K562 (cell line): ENCODE data around the gene SLCO2B1.

Experiments
- CBX2 ChIP-seq: fragments of 200-600 bp; sonication (generic); IDR thresholded peaks from one replicate; pipeline ENCODE4 v1.6.1; 2012; ENCODE audit warnings: mild to moderate bottlenecking, low read length, inconsistent platforms; ENCODE audit not compliant: insufficient read depth, poor library complexity, severe bottlenecking
- CEBPB ChIP-seq: fragments of 450-650 bp; IDR thresholded peaks from 2 replicates; pipeline ENCODE4 v1.6.1; 2016; ENCODE audit warnings: missing genetic modification characterization, missing compliant biosample characterization
- CTCF ChIP-seq, 3 experiments: IDR thresholded peaks in 2 of 3; conservative IDR thresholded peaks in 1 of 3; 2 replicates each; pipeline ENCODE4 v1.5.1; 2011 to 2012; ENCODE audit warnings: low read length in 3 of 3, mild to moderate bottlenecking in 3 of 3, control low read depth in 2 of 3, improper control_type of control experiment in 1 of 3, inconsistent platforms in 1 of 3, low read depth in 1 of 3, mixed read lengths in 1 of 3, moderate library complexity in 1 of 3; ENCODE audit not compliant: insufficient read depth in 2 of 3
- EP300 ChIP-seq: IDR thresholded peaks from 2 replicates; pipeline ENCODE4 v1.6.1; 2012; ENCODE audit warnings: low read length, improper control_type of control experiment
- GABPA ChIP-seq: fragments of 200-800 bp; sonication (Bioruptor generic); conservative IDR thresholded peaks from 2 replicates; pipeline ENCODE4 v1.6.1; 2016; ENCODE audit warnings: low read depth, missing genetic modification characterization, missing compliant biosample characterization
- HCFC1 ChIP-seq: IDR thresholded peaks from 2 replicates; pipeline ENCODE4 v1.6.1; 2012; ENCODE audit warnings: low read depth, low read length, improper control_type of control experiment
- MYNN ChIP-seq, 2 experiments: sonication (generic); formaldehyde crosslinking in 1 of 2; IDR thresholded peaks; 2 replicates each; pipeline versions ENCODE4 v1.5.0 to v1.6.1; 2016 to 2020; ENCODE audit warnings: antibody characterized with exemption in 1 of 2, missing genetic modification reagents in 1 of 2
- NCOA1 ChIP-seq: fragments of 450-650 bp; IDR thresholded peaks from 2 replicates; pipeline ENCODE4 v1.6.1; 2016; ENCODE audit warnings: low read depth

- TF ChIP-seq NCOA1 (no peak), EP300 (no peak), CTCF (IDR thresholded peaks at IDR 0.05 in 2 of 3, conservative IDR thresholded peaks at IDR 0.05 in 1 of 3; ENCODE audit: insufficient read depth in 2 of 3, low read depth in 1 of 3, low read length in 3 of 3) (no peak), MYNN (IDR thresholded peaks at IDR 0.05) (no peak), MYNN (CRISPR knock-in tag; IDR thresholded peaks at IDR 0.05) (no peak), GABPA (tag) (no peak), CBX2 (no peak), HCFC1 (no peak), CEBPB (tag) (no peak)
Observed at GRCh38 chr11:75173336-75173735, 22.4 kb downstream of the SLCO2B1 start.
